Endothelial cell (in vitro differentiated cells): Measurements from ENCODE around the gene ST3GAL5. TPM values are rescaled to one million over a fixed set of nuclear protein-coding genes. Genes with fewer than 3 reads are reported as not detected.

ENCODE experiments used
- DNase-seq: peaks from one replicate; pipeline ENCODE4 v3.0.0; 2021; ENCODE audit warnings: low spot score
- H3K27ac Mint-ChIP-seq: one replicate; pipeline ENCODE4 v1.8.0; 2021; ENCODE audit warnings: mixed read lengths, inconsistent platforms; ENCODE audit not compliant: unreplicated experiment
- H3K27me3 Mint-ChIP-seq: one replicate; pipeline ENCODE4 v1.8.0; 2021; ENCODE audit warnings: mild to moderate bottlenecking, moderate library complexity, mixed read lengths, inconsistent platforms; ENCODE audit not compliant: unreplicated experiment
- H3K36me3 Mint-ChIP-seq: one replicate; pipeline ENCODE4 v1.8.0; 2021; ENCODE audit warnings: mild to moderate bottlenecking, low read depth, mixed read lengths, inconsistent platforms; ENCODE audit not compliant: unreplicated experiment
- H3K4me1 Mint-ChIP-seq: one replicate; pipeline ENCODE4 v1.8.0; 2021; ENCODE audit warnings: mild to moderate bottlenecking, mixed read lengths, inconsistent platforms; ENCODE audit not compliant: unreplicated experiment
- H3K4me3 Mint-ChIP-seq: one replicate; pipeline ENCODE4 v1.8.0; 2021; ENCODE audit warnings: mild to moderate bottlenecking, mixed read lengths, inconsistent platforms; ENCODE audit not compliant: unreplicated experiment
- H3K9me3 Mint-ChIP-seq: one replicate; pipeline ENCODE4 v1.8.0; 2021; ENCODE audit warnings: mixed read lengths, inconsistent platforms; ENCODE audit not compliant: unreplicated experiment
- total RNA-seq: library from RNA; stranded (reverse); fragmentation: NEBNext Ultra II Directional; extraction: Animal tissue kit (Norgen Biotek cat#: 25700); gene quantifications from one replicate; pipeline ENCODE4 v1.2.1, GENCODE V29; 2021; ENCODE audit not compliant: unreplicated experiment
- TF ChIP-seq, protein P1 (sequence below): fragments of 200-600 bp; sonication (generic); IDR thresholded peaks from one replicate; pipeline ENCODE4 v1.5.0; 2021; ENCODE audit warnings: antibody characterized with exemption; ENCODE audit not compliant: unreplicated experiment

Gene ST3GAL5
- total RNA-seq, 1 donor from 2014 or later, result 49.8 TPM

DNA sequence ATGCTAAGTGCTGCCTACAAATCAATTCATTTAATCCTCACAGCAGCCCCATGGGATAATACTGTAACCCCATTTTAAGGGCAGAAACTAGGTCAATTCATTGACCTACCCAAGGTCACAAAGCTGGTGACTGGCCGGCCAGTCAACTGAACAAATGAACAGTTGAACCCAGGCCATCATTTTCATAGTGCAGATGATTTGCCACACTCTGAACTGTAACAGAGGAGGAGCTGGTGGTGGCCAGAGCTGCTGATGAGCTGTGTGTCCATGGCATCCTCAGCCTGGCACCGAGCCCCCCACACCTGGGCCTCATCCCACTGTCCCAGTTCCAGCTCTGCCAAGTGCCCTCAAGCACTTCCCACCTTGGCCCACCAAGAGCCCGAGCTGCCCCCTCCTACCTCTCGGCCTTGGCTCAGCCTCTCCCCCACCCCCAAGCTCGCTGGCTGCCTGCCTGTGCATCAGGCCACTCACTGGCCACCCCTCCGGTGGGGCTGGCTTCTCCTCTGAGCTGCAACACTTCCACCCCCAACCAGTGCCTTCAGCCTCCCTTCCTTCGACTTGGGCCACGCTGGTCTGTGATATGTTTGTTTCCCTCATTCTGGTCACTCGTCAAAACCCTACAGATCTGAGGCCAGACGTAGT, 76.6 kb downstream of the ST3GAL5 start:
- H3K4me1 Mint-ChIP-seq, result peaks cover 22% of the 10 kb centered on the region
- no peak for DNase-seq
- peaks cover 8% of the 10 kb centered on the region for H3K27me3 Mint-ChIP-seq
- H3K4me3 Mint-ChIP-seq, result no peak overlapping the region
- no peak overlapping the region for H3K27ac Mint-ChIP-seq
- no peaks in the 10 kb centered on the region for H3K9me3 Mint-ChIP-seq
- H3K36me3 Mint-ChIP-seq, result no peaks in the 10 kb centered on the region
- TF ChIP-seq, protein P1, sequence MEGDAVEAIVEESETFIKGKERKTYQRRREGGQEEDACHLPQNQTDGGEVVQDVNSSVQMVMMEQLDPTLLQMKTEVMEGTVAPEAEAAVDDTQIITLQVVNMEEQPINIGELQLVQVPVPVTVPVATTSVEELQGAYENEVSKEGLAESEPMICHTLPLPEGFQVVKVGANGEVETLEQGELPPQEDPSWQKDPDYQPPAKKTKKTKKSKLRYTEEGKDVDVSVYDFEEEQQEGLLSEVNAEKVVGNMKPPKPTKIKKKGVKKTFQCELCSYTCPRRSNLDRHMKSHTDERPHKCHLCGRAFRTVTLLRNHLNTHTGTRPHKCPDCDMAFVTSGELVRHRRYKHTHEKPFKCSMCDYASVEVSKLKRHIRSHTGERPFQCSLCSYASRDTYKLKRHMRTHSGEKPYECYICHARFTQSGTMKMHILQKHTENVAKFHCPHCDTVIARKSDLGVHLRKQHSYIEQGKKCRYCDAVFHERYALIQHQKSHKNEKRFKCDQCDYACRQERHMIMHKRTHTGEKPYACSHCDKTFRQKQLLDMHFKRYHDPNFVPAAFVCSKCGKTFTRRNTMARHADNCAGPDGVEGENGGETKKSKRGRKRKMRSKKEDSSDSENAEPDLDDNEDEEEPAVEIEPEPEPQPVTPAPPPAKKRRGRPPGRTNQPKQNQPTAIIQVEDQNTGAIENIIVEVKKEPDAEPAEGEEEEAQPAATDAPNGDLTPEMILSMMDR, result no peak

DNA sequence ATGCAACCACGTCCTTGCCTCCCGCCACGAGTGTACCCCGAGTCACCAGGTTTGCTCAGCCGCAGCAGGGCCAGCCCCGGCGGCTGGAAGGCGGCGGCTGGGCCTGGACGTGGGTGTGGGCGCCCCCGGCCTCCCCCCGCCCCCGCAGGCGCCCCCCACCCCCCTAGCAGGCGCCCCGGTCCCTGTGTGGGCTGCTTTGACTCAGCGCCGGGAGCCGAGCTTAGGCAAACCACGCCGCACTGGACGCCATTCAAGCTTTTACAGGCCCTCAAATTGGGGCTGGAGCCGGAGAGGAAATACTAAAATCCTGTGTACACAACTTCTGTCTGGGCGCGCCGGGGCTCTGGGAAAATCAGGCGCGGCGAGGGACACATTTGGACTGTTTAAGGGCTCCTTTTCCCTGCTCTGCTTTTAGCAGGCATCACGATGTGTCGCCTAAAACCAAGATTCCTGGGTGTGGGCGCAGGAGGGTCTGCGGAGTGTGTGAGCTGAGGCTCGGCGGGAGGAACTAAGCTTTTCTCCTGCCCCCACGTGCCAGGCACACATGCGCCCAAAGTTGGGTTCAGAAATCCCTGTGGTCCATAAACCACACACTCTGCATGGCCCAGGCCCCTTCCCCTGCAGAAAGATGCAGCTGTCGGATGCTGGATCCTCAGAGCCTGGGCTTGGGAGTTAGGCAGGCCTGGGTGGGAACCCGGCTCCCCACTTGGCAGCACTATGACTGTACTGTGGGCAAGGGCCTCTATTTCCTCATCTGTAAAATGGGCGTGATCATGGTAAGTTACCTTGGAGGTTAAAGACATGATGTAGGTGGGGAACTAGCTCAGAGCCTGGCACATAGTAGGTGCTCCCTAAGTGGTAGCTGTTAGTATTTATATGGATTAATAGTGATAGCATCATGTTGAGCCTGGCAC, 77.4 kb downstream of the ST3GAL5 start:
- TF ChIP-seq, protein P1, result no peak
- no peak for DNase-seq

DNA sequence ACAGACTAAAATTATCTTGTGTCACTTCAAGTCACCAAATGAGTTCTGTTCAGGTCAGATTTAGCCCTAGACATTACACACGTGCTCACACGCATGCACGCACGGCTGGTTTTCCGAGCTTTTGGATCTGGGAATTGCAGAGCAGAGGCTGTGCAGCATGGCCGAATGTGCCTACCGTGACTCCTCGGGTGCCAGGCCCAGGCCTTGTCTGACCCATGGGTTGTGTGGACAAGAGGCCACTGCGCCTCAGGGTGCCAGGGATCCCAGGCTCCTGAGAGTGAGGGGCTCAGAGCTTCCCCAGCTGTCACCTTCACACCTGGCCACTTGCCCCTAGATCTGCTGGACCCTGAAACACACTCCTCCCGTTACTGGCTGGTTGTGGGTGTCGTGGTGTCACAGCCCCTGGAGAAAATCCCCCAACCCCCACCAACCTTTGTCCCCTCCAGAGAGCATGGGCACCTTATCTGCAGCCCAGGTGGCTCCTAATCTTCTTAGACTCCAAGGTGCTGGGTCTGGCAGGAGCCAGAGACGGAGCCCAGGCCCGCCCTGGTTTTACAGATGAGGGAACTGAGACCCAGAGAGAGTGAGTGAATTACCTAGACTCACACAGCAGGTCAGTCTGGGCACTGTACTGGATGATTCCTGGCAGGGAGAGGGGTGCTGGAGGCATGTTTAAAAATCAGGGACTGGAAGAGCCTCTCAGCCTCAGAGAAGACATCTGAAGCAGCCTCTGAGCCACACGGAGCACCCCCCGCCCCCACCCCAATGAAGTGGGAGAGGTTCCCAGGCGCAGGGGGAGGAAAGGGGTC, 78.2 kb downstream of the ST3GAL5 start:
- no peak overlapping the region for H3K27ac Mint-ChIP-seq
- TF ChIP-seq, protein P1, result no peak
- H3K27me3 Mint-ChIP-seq, result peaks cover 9% of the 10 kb centered on the region
- H3K36me3 Mint-ChIP-seq, result no peaks in the 10 kb centered on the region
- H3K4me3 Mint-ChIP-seq, result no peak overlapping the region
- H3K4me1 Mint-ChIP-seq, result peaks cover 20% of the 10 kb centered on the region
- no peak for DNase-seq
- no peaks in the 10 kb centered on the region for H3K9me3 Mint-ChIP-seq

More for the DNA sequence above, 77.4 kb downstream of the ST3GAL5 start:
- Mint-ChIP-seq H3K27ac (no peak overlapping the region), H3K9me3 (no peaks in the 10 kb centered on the region), H3K4me1 (peaks cover 22% of the 10 kb centered on the region), H3K27me3 (peaks cover 9% of the 10 kb centered on the region), H3K36me3 (no peaks in the 10 kb centered on the region), H3K4me3 (no peak overlapping the region)

DNA sequence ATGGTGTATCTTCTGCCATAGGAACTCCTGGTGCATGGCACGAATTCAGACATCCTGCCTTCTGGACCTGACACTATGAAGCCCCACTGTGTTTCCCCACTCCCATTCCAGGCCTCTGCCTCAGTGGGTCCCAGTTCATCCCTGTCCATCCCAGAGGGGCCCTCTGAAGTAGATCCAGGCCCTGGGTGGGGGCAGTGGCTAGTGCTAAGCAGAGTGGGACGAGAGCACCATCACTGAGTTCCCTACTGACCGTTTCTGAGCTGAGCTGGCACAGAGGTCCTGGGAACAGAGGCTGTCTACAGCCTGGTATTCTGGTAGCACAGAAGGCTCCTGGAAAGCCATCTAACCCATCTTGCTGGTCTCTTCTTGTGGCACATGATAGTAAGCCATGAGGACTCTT, 81.0 kb downstream of the ST3GAL5 start:
- Mint-ChIP-seq H3K4me3 (no peak overlapping the region), H3K36me3 (no peaks in the 10 kb centered on the region), H3K9me3 (no peaks in the 10 kb centered on the region), H3K27ac (no peak overlapping the region), H3K4me1 (no peaks in the 10 kb centered on the region), H3K27me3 (peaks cover 4% of the 10 kb centered on the region)
- TF ChIP-seq, protein P1, result no peak
- no peak for DNase-seq
